ENCODE results near the gene HDHD5.
"Not testable (repeated sequence)": the region's sequence is repeated elsewhere in the genome, so short reads cannot be mapped to it uniquely, and the experiment has no call there.

HDHD5 gene

GRCh38 chr22:17152971-17153370 lies 6.1 kb downstream of the HDHD5 start:
- no peak for DNase-seq

- DNase-seq = no peak
These were observed 6.7 kb downstream of the HDHD5 start for GRCh38 chr22:17152340-17152739.

GRCh38 chr22:17149076-17149815 lies 9.8 kb downstream of the HDHD5 start:
- DNase-seq = no peak

- not testable (repeated sequence) for DNase-seq
These were observed 11.6 kb downstream of the HDHD5 start for GRCh38 chr22:17147458-17147857.

GRCh38 chr22:17145021-17145680 lies 13.9 kb downstream of the HDHD5 start:
- no peak for DNase-seq

- no peak for DNase-seq
These were observed 15.3 kb downstream of the HDHD5 start for GRCh38 chr22:17143826-17144225.

- DNase-seq = no peak
These were observed 16.0 kb downstream of the HDHD5 start for GRCh38 chr22:17143101-17143500.

- no peak for DNase-seq
These were observed 18.0 kb downstream of the HDHD5 start for GRCh38 chr22:17140826-17141766.

- no peak for DNase-seq
These were observed 19.1 kb downstream of the HDHD5 start for GRCh38 chr22:17140022-17140421.

GRCh38 chr22:17138513-17138912 lies 20.6 kb downstream of the HDHD5 start:
- DNase-seq = no peak

- no peak for DNase-seq
These were observed 21.1 kb downstream of the HDHD5 start for GRCh38 chr22:17137861-17138425.

- no peak for DNase-seq
These were observed 21.9 kb downstream of the HDHD5 start for GRCh38 chr22:17137170-17137569.

GRCh38 chr22:17135153-17135760 lies 23.8 kb downstream of the HDHD5 start:
- no peak for DNase-seq

GRCh38 chr22:17133137-17133536 lies 25.9 kb downstream of the HDHD5 start:
- no peak for DNase-seq

GRCh38 chr22:17132112-17132511 lies 27.0 kb downstream of the HDHD5 start:
- no peak for DNase-seq

- DNase-seq = no peak
These were observed 27.4 kb downstream of the HDHD5 start for GRCh38 chr22:17131686-17132085.

GRCh38 chr22:17130199-17130598 lies 28.9 kb downstream of the HDHD5 start:
- DNase-seq = no peak

- peak; percentile 88 for DNase-seq
These were observed 37.6 kb downstream of the HDHD5 start, which contains the start of gene TMEM121B for GRCh38 chr22:17121233-17122195. TSS of gene TMEM121B (minus strand) at chr22:17121360. CDS start at chr22:17121127, 233 bp downstream.

GRCh38 chr22:17120711-17121232 lies 38.3 kb downstream of the HDHD5 start:
- DNase-seq = no peak

GRCh38 chr22:17120281-17120680 lies 38.8 kb downstream of the HDHD5 start:
- no peak for DNase-seq

Data from DMS153 (cell line).